Heart left ventricle (tissue), 13 donors: ENCODE data around the gene PYGM.

Source experiments
- CTCF ChIP-seq, 12 donors: fragments of 200-600 bp; sonication (generic) in 4 of 12; IDR thresholded peaks; one replicate each; pipeline versions ENCODE4 v1.5.0 to v1.8.0; 2018 to 2022; ENCODE audit warnings: antibody characterized with exemption in 12 of 12, mild to moderate bottlenecking in 5 of 12
- POLR2A ChIP-seq, 2 donors: fragments of 450-650 bp; IDR thresholded peaks; one replicate each; pipeline ENCODE4 v1.6.1; 2017; ENCODE audit warnings: antibody characterized with exemption in 2 of 2, mild to moderate bottlenecking in 2 of 2, moderate library complexity in 2 of 2
- donor health status: ischemic (EF 13 %, LVEDD 7.1; RV severe dilation, severe dysfunction).
- donor health status: DM: no; HTN: yes; CAD: no.
- donor health status: DM: no; HTN: no; CAD: no.
- donor health status: ischemic (EF 25% LVEDD 6.9; RV normal size, moderate dysfunction).
- donor health status: ischemic (EF 25% LVEDD 5.7; RV mildly dilated, moderate dysfunction).
- donor health status: ischemic (EF 35%, LVEDD 5.7; RV mildly dilated, moderate dysfunction).
- donor health status: nonischemic (EF 11% LVEDD 7.7; RV severe dilation, severe dysfunction).
- donor health status: DM: yes; HTN: yes; CAD: no.
- donor health status: PGD.
- donor health status: ischemic (EF 29% LVEDD 5.4; RV normal size, mild dysfunction).
- donor health status: nonischemic (EF 23%, LVEDD 6.1; RV moderate dilation, normal function).

GRCh38 chr11:64736654-64737053, 23.1 kb downstream of the PYGM start:
- no peak for TF ChIP-seq POLR2A (IDR thresholded peaks at IDR 0.05)
- TF ChIP-seq CTCF (IDR thresholded peaks at IDR 0.05): no peak
